IMR-90 (cell line): ENCODE data around the gene ARHGAP45. TPM values are rescaled to one million over a fixed set of nuclear protein-coding genes. Genes with fewer than 3 reads are reported as not detected.

Experiments used
- ATAC-seq: fragments of 200-7000 bp; cut with Tn5 transposase; 2 replicates; pipeline ENCODE4 v1.9.1; 2020; ENCODE audit warnings: low read depth, mild to moderate bottlenecking, moderate library complexity
- BruUV-seq: library from RNA; stranded (reverse); fragments of 400-500 nt; replicated peaks from 2 replicates; lab custom pipeline; 2021; lab: Mats Ljungman, UMichigan
- CTCF ChIA-PET: fragments of 300-600 bp; formaldehyde crosslinking; extraction: SDS; loops from one replicate; lab custom pipeline; 2021; ENCODE audit warnings: antibody characterized with exemption; lab: Yijun Ruan, JAX
- POLR2A ChIA-PET: fragments of 300-600 bp; sonication (Branson Sonifier 250); formaldehyde crosslinking; loops from one replicate; lab custom pipeline; 2022; ENCODE audit warnings: antibody characterized with exemption; ENCODE audit not compliant: unreplicated experiment; lab: Charles Lee
- DNase-seq: peaks from one replicate; pipeline ENCODE4 v3.0.0; 2013
- H2AFZ ChIP-seq: replicated peaks from 2 replicates; pipeline ENCODE3; 2013; ENCODE audit warnings: low read length, mild to moderate bottlenecking; ENCODE audit not compliant: poor library complexity
- H2AK5ac ChIP-seq: 2 replicates; pipeline ENCODE4 v1.6.1; 2013; ENCODE audit warnings: low read depth, low read length, inconsistent platforms
- H2AK9ac ChIP-seq: replicated peaks from 2 replicates; pipeline ENCODE3; 2013; ENCODE audit warnings: mild to moderate bottlenecking, low read depth, low read length, moderate library complexity; ENCODE audit not compliant: poor library complexity
- H2BK120ac ChIP-seq: 2 replicates; pipeline ENCODE4 v1.6.1; 2013; ENCODE audit warnings: low read depth, low read length, inconsistent platforms
- H2BK15ac ChIP-seq: 3 replicates; pipeline ENCODE4 v1.6.1; 2013; ENCODE audit warnings: low read depth, low read length, inconsistent platforms
- H2BK20ac ChIP-seq: 2 replicates; pipeline ENCODE4 v1.6.1; 2013; ENCODE audit warnings: low read depth, mild to moderate bottlenecking, inconsistent platforms, low read length, moderate library complexity
- H2BK5ac ChIP-seq: 2 replicates; pipeline ENCODE4 v1.6.1; 2013; ENCODE audit warnings: mild to moderate bottlenecking, low read depth, low read length, inconsistent platforms; ENCODE audit not compliant: poor library complexity, severe bottlenecking
- H3K14ac ChIP-seq: replicated peaks from 2 replicates; pipeline ENCODE4 v1.6.1; 2013; ENCODE audit warnings: low read depth, low read length, inconsistent platforms
- H3K18ac ChIP-seq: 2 replicates; pipeline ENCODE4 v1.6.1; 2013; ENCODE audit warnings: low read depth, low read length, control low read depth
- H3K23ac ChIP-seq: 2 replicates; pipeline ENCODE4 v1.6.1; 2013; ENCODE audit warnings: low read depth, low read length, inconsistent platforms
- H3K27ac ChIP-seq: 2 replicates; pipeline ENCODE4 v1.5.1; 2013; ENCODE audit warnings: mild to moderate bottlenecking, control low read depth, low read length; ENCODE audit not compliant: insufficient read depth
- H3K27me3 ChIP-seq: 2 replicates; pipeline ENCODE4 v1.6.1; 2013; ENCODE audit warnings: low read length; ENCODE audit not compliant: control insufficient read depth, insufficient read depth
- H3K36me3 ChIP-seq: 2 replicates; pipeline ENCODE4 v1.6.1; 2013; ENCODE audit warnings: low read length, mixed read lengths; ENCODE audit not compliant: control insufficient read depth, insufficient read depth
- H3K4ac ChIP-seq: 2 replicates; pipeline ENCODE4 v1.6.1; 2013; ENCODE audit warnings: low read depth, low read length, inconsistent platforms
- H3K4me1 ChIP-seq: 2 replicates; pipeline ENCODE4 v1.6.1; 2013; ENCODE audit warnings: low read length, mixed read lengths; ENCODE audit not compliant: control insufficient read depth, insufficient read depth
- H3K4me2 ChIP-seq: 2 replicates; pipeline ENCODE4 v1.6.1; 2013; ENCODE audit warnings: low read depth, mild to moderate bottlenecking, control low read depth, low read length, moderate library complexity
- H3K4me3 ChIP-seq: 2 replicates; pipeline ENCODE4 v1.5.1; 2013; ENCODE audit warnings: low read depth, mild to moderate bottlenecking, control low read depth, low read length, moderate library complexity; ENCODE audit not compliant: insufficient read depth
- H3K56ac ChIP-seq: 2 replicates; pipeline ENCODE4 v1.6.1; 2013; ENCODE audit warnings: low read length, inconsistent platforms; ENCODE audit not compliant: insufficient read depth; ENCODE audit errors: extremely low read depth
- H3K79me1 ChIP-seq, 2 experiments: 2 replicates each; pipeline ENCODE4 v1.6.1; 2013; ENCODE audit warnings: low read length in 2 of 2, inconsistent platforms in 1 of 2, low read depth in 1 of 2
- H3K9ac ChIP-seq: 2 replicates; pipeline ENCODE4 v1.6.1; 2013; ENCODE audit warnings: low read depth, low read length, control low read depth
- H3K9me1 ChIP-seq: 2 replicates; pipeline ENCODE4 v1.6.1; 2013; ENCODE audit warnings: low read length, inconsistent platforms; ENCODE audit not compliant: insufficient read depth
- H3K9me3 ChIP-seq: 2 replicates; pipeline ENCODE4 v1.6.1; 2013; ENCODE audit warnings: low read length; ENCODE audit not compliant: control insufficient read depth, insufficient read depth
- H4K20me1 ChIP-seq: 2 replicates; pipeline ENCODE4 v1.6.1; 2013; ENCODE audit warnings: low read length, inconsistent platforms; ENCODE audit not compliant: insufficient read depth
- H4K5ac ChIP-seq: 2 replicates; pipeline ENCODE4 v1.6.1; 2013; ENCODE audit warnings: mild to moderate bottlenecking, low read depth, low read length, control low read depth
- H4K8ac ChIP-seq, 2 experiments: 2 replicates each; pipeline ENCODE4 v1.6.1; 2013; ENCODE audit warnings: low read depth in 2 of 2, low read length in 2 of 2, control low read depth in 1 of 2, inconsistent platforms in 1 of 2
- H4K91ac ChIP-seq: 2 replicates; pipeline ENCODE4 v1.6.1; 2013; ENCODE audit warnings: low read depth, low read length, inconsistent platforms; ENCODE audit not compliant: insufficient read depth
- BHLHE40 ChIP-seq: fragments of 150-350 bp; IDR thresholded peaks from 2 replicates; pipeline ENCODE4 v1.6.1; 2016; ENCODE audit warnings: mild to moderate bottlenecking, low read depth, low read length
- CEBPB ChIP-seq: IDR thresholded peaks from 2 replicates; pipeline ENCODE4 v1.6.1; 2012; ENCODE audit warnings: low read depth, low read length, improper control_type of control experiment
- CHD1 ChIP-seq: IDR thresholded peaks from 2 replicates; pipeline ENCODE4 v1.6.1; 2012; ENCODE audit warnings: low read depth, low read length, improper control_type of control experiment
- CTCF ChIP-seq: conservative IDR thresholded peaks from 2 replicates; pipeline ENCODE4 v1.5.1; 2012; ENCODE audit warnings: mild to moderate bottlenecking, low read depth, low read length, improper control_type of control experiment
- ELK1 ChIP-seq: fragments of 150-350 bp; IDR thresholded peaks from 2 replicates; pipeline ENCODE4 v1.6.1; 2016; ENCODE audit warnings: low read depth, mild to moderate bottlenecking, low read length, moderate library complexity, borderline replicate concordance
- MAFK ChIP-seq: IDR thresholded peaks from 2 replicates; pipeline ENCODE4 v1.6.1; 2012; ENCODE audit warnings: low read depth, low read length, improper control_type of control experiment
- MAZ ChIP-seq: IDR thresholded peaks from 2 replicates; pipeline ENCODE4 v1.6.1; 2012; ENCODE audit warnings: low read depth, mild to moderate bottlenecking, low read length, improper control_type of control experiment, moderate library complexity, borderline replicate concordance
- MXI1 ChIP-seq: IDR thresholded peaks from 2 replicates; pipeline ENCODE4 v1.6.1; 2012; ENCODE audit warnings: low read depth, mild to moderate bottlenecking, low read length, moderate library complexity, borderline replicate concordance
- RAD21 ChIP-seq: IDR thresholded peaks from 2 replicates; pipeline ENCODE4 v1.6.1; 2012; ENCODE audit warnings: low read length, improper control_type of control experiment
- RCOR1 ChIP-seq: IDR thresholded peaks from 2 replicates; pipeline ENCODE4 v1.6.1; 2012; ENCODE audit warnings: mild to moderate bottlenecking, low read length, improper control_type of control experiment; ENCODE audit not compliant: insufficient replicate concordance
- RFX5 ChIP-seq: IDR thresholded peaks from 2 replicates; pipeline ENCODE4 v1.8.0; 2012; ENCODE audit warnings: low read depth, mild to moderate bottlenecking, low read length, moderate library complexity
- SMC3 ChIP-seq: fragments of 150-350 bp; IDR thresholded peaks from 2 replicates; pipeline ENCODE4 v1.6.1; 2016; ENCODE audit warnings: low read depth, mild to moderate bottlenecking, antibody characterized with exemption, low read length, moderate library complexity
- USF2 ChIP-seq: fragments of 150-350 bp; IDR thresholded peaks from 2 replicates; pipeline ENCODE4 v1.6.1; 2017; ENCODE audit warnings: mild to moderate bottlenecking, antibody characterized with exemption, low read length, low read depth
- WGBS, 2 experiments: methylation state at CpG; one replicate each; pipeline versions ENCODE4 v1.1.5 to v1.1.7; 2013; ENCODE audit warnings: missing lambda C conversion rate in 2 of 2; ENCODE audit not compliant: insufficient read length in 1 of 2; ENCODE audit errors: extremely low coverage in 2 of 2; 5-methylcytosine and 5-hydroxymethylcytosine counted together
- dilution Hi-C: fragments of 300-500 bp; cut with HindIII; formaldehyde crosslinking; loops from one replicate; pipeline ENCODE4 v1.14.3; 2018; ENCODE audit warnings: low sequenced_read_pairs; ENCODE audit not compliant: unreplicated experiment
- in situ Hi-C: fragments of 300-500 bp; cut with MboI; formaldehyde crosslinking; loops from 3 replicates; pipeline ENCODE4 v1.14.3; 2019; ENCODE audit warnings: low sequenced_read_pairs, inconsistent platforms, mixed read lengths
- intact Hi-C: fragments of 100-400 bp; cut with micrococcal nuclease; formaldehyde crosslinking; loops from 2 replicates; pipeline ENCODE4 v1.10.0; 2022
- polyA plus RNA-seq, 3 experiments: library from polyadenylated mRNA; depleted of rRNA; stranded (reverse); fragments of >200 nt; gene quantifications; 2 replicates each; pipeline ENCODE4 v1.2.3, GENCODE V29; 2012; ENCODE audit warnings: low replicate concordance in 1 of 3
- total RNA-seq: library from RNA; depleted of rRNA; stranded (reverse); fragments of >200 nt; gene quantifications from 2 replicates; pipeline ENCODE4 v1.2.3, GENCODE V29; 2012

ARHGAP45 gene
- total and polyA plus RNA-seq, 2 of the 4 experiments (the other 2 are of a cell fraction) = 1.3 to 1.7 TPM

GRCh38 chr19:1098177-1099051, 31.4 kb downstream of the ARHGAP45 start:
- Histone ChIP-seq H3K27me3 (no peaks in the 10 kb centered on the region), H2AK9ac (peak overlapping the region; percentile 89), H3K9me1 (peaks cover 15% of the 10 kb centered on the region), H2BK15ac (peak overlapping the region; percentile 91; the same call in 1 of the 3 replicates), H3K27ac (peak overlapping the region; percentile 53), H3K4me2 (no peak overlapping the region), H3K4me1 (peaks cover 20% of the 10 kb centered on the region), H3K9ac (no peak overlapping the region), H3K4ac (peak overlapping the region; percentile 91), H2BK120ac (peak overlapping the region; percentile 94), H2AK5ac (peak overlapping the region; percentile 98), H2BK20ac (peak overlapping the region; percentile 85), H3K14ac (peak overlapping the region; percentile 72), H2AFZ (peak overlapping the region; percentile 64), H4K91ac (peak overlapping the region; percentile 74), H2BK5ac (peak overlapping the region; percentile 73), H3K79me1 (peaks cover 3 to 22% of the 10 kb centered on the region in 2 experiments; a peak in 2 of 4 replicates), H3K56ac (no peak overlapping the region), H4K5ac (peak overlapping the region; percentile 41), H3K9me3 (peaks cover 3% of the 10 kb centered on the region), H3K4me3 (no peak overlapping the region), H3K18ac (peak overlapping the region; percentile 24), H4K20me1 (peaks cover 29% of the 10 kb centered on the region), H4K8ac (peak overlapping the region; percentile 16 to 76; a peak in 3 of 4 replicates), H3K23ac (peak overlapping the region; percentile 63; the same call in 1 of the 2 replicates), H3K36me3 (peaks cover 4% of the 10 kb centered on the region; the same call in 1 of the 2 replicates)
- dilution Hi-C loops (no loop called here), in situ Hi-C loops (no loop called here), intact Hi-C loops (no loop called here)
- ChIA-PET POLR2A (interaction anchor here (0.6 kb wide), 1 partner anchor 15 kb away, joined by 6 read pairs; no protein-coding TSS in a partner anchor), CTCF (no interaction called here)
- no TSS peak for BruUV-seq
- ATAC-seq (no peak), DNase-seq (peak; percentile 34)
- WGBS, 2 experiments = 73% methylated on average over 6 of the region's 15 CpGs; no CpG with 5 or more reads in 1 of the 2 experiments
- no peak for TF ChIP-seq CHD1
- TF ChIP-seq MAZ = no peak
- TF ChIP-seq CEBPB = no peak
- no peak for TF ChIP-seq USF2
- no peak for TF ChIP-seq MAFK
- TF ChIP-seq SMC3 = no peak
- TF ChIP-seq RFX5 = no peak
- no peak for TF ChIP-seq BHLHE40
- TF ChIP-seq MXI1 = no peak
- no peak for TF ChIP-seq ELK1
- no peak for TF ChIP-seq RAD21
- no peak for TF ChIP-seq RCOR1
- no peak for TF ChIP-seq CTCF
